Measurements from ENCODE around the gene CPXM2. TPM values are rescaled to one million over a fixed set of nuclear protein-coding genes. Genes with fewer than 3 reads are reported as not detected.

Gene CPXM2
- total RNA-seq, 2 experiments from 2014 or later = not detected

DNA sequence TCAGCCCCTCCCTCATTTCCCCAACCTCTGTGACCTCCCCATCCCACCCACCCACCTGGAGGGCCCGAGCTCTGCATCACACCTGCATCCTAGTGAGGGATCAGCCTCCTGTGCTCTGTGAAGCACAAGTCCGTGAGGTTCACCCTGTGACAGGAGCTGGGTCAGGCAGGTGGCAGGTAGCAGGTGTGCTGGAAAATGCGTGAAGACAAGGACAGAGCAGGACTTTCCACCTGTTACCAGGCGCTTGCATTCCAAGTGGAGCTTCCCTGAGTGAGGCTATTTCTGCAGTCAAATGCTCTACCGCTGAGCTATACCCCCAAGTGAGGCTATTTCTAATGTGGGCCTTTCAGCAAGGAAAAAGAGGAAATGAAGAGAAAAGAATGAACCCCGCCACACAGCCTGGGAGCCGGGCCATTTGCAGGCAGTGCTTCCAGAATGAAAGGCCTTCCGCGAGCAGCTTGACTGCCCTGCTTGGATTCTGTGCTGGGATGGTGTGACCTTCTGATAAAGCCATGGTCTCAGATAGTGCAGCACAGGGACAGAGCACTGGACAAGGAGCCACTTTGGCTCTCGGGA lies 13.3 kb upstream of the CPXM2 start:
- H3K27me3 Mint-ChIP-seq = peaks cover 32% of the 10 kb centered on the region
- Histone ChIP-seq H3K27me3 (ENCODE audit: control insufficient read depth in 1 of 2, insufficient read depth in 2 of 2, low read length in 2 of 2) (peaks cover 0 to 4% of the 10 kb centered on the region in 2 experiments), H3K4me3 (ENCODE audit: low read length) (no peak overlapping the region), H3K4me1 (ENCODE audit: insufficient read depth, low read length) (no peaks in the 10 kb centered on the region), H3K9me3 (ENCODE audit: control insufficient read depth in 1 of 2, insufficient read depth in 1 of 2, low read length in 2 of 2) (peaks cover 0 to 6% of the 10 kb centered on the region in 2 experiments), H3K36me3 (ENCODE audit: insufficient read depth, low read length) (no peaks in the 10 kb centered on the region), H3K27ac (ENCODE audit: low read depth in 1 of 2, low read length in 2 of 2) (no peak overlapping the region)
- no peaks in the 10 kb centered on the region for H3K4me1 Mint-ChIP-seq (ENCODE audit: low read depth)
- ChIA-PET POLR2A (no interaction called here), CTCF (no interaction called here)
- TF ChIP-seq, protein P1, sequence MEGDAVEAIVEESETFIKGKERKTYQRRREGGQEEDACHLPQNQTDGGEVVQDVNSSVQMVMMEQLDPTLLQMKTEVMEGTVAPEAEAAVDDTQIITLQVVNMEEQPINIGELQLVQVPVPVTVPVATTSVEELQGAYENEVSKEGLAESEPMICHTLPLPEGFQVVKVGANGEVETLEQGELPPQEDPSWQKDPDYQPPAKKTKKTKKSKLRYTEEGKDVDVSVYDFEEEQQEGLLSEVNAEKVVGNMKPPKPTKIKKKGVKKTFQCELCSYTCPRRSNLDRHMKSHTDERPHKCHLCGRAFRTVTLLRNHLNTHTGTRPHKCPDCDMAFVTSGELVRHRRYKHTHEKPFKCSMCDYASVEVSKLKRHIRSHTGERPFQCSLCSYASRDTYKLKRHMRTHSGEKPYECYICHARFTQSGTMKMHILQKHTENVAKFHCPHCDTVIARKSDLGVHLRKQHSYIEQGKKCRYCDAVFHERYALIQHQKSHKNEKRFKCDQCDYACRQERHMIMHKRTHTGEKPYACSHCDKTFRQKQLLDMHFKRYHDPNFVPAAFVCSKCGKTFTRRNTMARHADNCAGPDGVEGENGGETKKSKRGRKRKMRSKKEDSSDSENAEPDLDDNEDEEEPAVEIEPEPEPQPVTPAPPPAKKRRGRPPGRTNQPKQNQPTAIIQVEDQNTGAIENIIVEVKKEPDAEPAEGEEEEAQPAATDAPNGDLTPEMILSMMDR (IDR thresholded peaks at IDR 0.05) = no peak
- no peak for DNase-seq
- no peak overlapping the region for H3K4me3 Mint-ChIP-seq
- no peak overlapping the region for H3K27ac Mint-ChIP-seq
- intact Hi-C loops (cut with DNase I, micrococcal nuclease) = no loop called here
- peaks cover 4% of the 10 kb centered on the region for H3K9me3 Mint-ChIP-seq
- H3K36me3 Mint-ChIP-seq (ENCODE audit: low read depth) = no peaks in the 10 kb centered on the region
- ATAC-seq (ENCODE audit: poor library complexity) = no peak

- Mint-ChIP-seq H3K4me3 (no peak overlapping the region), H3K4me1 (ENCODE audit: low read depth) (no peaks in the 10 kb centered on the region), H3K27me3 (peaks cover 19% of the 10 kb centered on the region), H3K36me3 (ENCODE audit: low read depth) (no peaks in the 10 kb centered on the region), H3K27ac (no peak overlapping the region), H3K9me3 (peaks cover 4% of the 10 kb centered on the region)
- ATAC-seq (ENCODE audit: poor library complexity) = no peak
- Histone ChIP-seq H3K27me3 (ENCODE audit: control insufficient read depth in 1 of 2, insufficient read depth in 2 of 2, low read length in 2 of 2) (peaks cover 0 to 4% of the 10 kb centered on the region in 2 experiments), H3K9me3 (ENCODE audit: control insufficient read depth in 1 of 2, insufficient read depth in 1 of 2, low read length in 2 of 2) (peaks cover 0 to 4% of the 10 kb centered on the region in 2 experiments), H3K4me1 (ENCODE audit: insufficient read depth, low read length) (no peaks in the 10 kb centered on the region), H3K4me3 (ENCODE audit: low read length) (no peak overlapping the region), H3K27ac (ENCODE audit: low read depth in 1 of 2, low read length in 2 of 2) (no peak overlapping the region), H3K36me3 (ENCODE audit: insufficient read depth, low read length) (no peaks in the 10 kb centered on the region)
- ChIA-PET POLR2A (no interaction called here), CTCF (no interaction called here)
- TF ChIP-seq, protein P1 (IDR thresholded peaks at IDR 0.05) = no peak
- intact Hi-C loops (cut with DNase I, micrococcal nuclease) = no loop called here
- no peak for DNase-seq
These were observed 12.0 kb upstream of the CPXM2 start for GRCh38 chr10:123903621-123904020.

- H3K4me3 ChIP-seq (ENCODE audit: low read length) = no peak overlapping the region
- H3K27ac Mint-ChIP-seq = no peak overlapping the region
- no peaks in the 10 kb centered on the region for H3K4me1 Mint-ChIP-seq (ENCODE audit: low read depth)
- H3K27me3 Mint-ChIP-seq = peaks cover 11% of the 10 kb centered on the region
- H3K36me3 Mint-ChIP-seq (ENCODE audit: low read depth) = no peaks in the 10 kb centered on the region
- ChIA-PET POLR2A (no interaction called here), CTCF (no interaction called here)
- H3K4me3 Mint-ChIP-seq = no peak overlapping the region
- H3K36me3 ChIP-seq (ENCODE audit: insufficient read depth, low read length) = no peaks in the 10 kb centered on the region
- H3K9me3 Mint-ChIP-seq = peaks cover 4% of the 10 kb centered on the region
- ATAC-seq (ENCODE audit: poor library complexity) (no peak), DNase-seq (no peak)
- no peaks in the 10 kb centered on the region for H3K4me1 ChIP-seq (ENCODE audit: insufficient read depth, low read length)
- intact Hi-C loops (cut with DNase I, micrococcal nuclease) = no loop called here
- H3K27me3 ChIP-seq (ENCODE audit: control insufficient read depth in 1 of 2, insufficient read depth in 2 of 2, low read length in 2 of 2) = peaks cover 0 to under 1% of the 10 kb centered on the region in 2 experiments
- H3K9me3 ChIP-seq (ENCODE audit: control insufficient read depth in 1 of 2, insufficient read depth in 1 of 2, low read length in 2 of 2) = peaks cover 0 to 4% of the 10 kb centered on the region in 2 experiments
- TF ChIP-seq, protein P1 (IDR thresholded peaks at IDR 0.05) = no peak
- H3K27ac ChIP-seq (ENCODE audit: low read depth in 1 of 2, low read length in 2 of 2) = no peak overlapping the region
These were observed 10.0 kb upstream of the CPXM2 start for GRCh38 chr10:123901621-123902020.

Data from CD4-positive, alpha-beta T cell (primary cell).